GM19438 (cell line): ENCODE measurements around the gene SGMS1.
"Not testable (repeated sequence)": the region's sequence is repeated elsewhere in the genome, so short reads cannot be mapped to it uniquely, and the experiment has no call there.

Source experiments
- ATAC-seq: cut with Tn5 transposase; IDR thresholded peaks from one replicate; pipeline ENCODE4 v1.9.1; 2021; ENCODE audit warnings: low read depth; ENCODE audit not compliant: unreplicated experiment

The SGMS1 gene

DNA sequence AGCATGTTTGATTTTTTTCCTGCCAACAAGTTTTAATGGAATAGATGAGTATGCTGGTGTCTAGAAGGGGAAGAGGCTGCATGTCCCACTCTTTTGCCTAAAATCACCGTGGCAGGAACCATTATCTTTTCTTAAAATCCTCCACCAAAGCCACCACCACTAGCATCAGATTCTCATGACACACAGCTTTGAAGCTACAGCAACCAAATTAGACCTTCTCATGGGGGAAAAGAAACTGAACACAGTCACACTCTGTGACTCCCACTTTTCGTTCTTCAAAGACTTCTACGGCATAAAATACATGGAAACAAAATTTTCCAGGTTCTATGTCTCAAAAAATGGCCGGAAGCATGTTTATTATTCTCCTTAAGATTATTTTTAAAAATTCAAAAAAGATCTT lies 81.8 kb downstream of the SGMS1 start:
- ATAC-seq, result no peak

- ATAC-seq, result no peak
Measured at GRCh38 chr10:50541317-50541716, 82.4 kb downstream of the SGMS1 start.

- ATAC-seq, result no peak
Measured at GRCh38 chr10:50540826-50541122, 83.0 kb downstream of the SGMS1 start.

DNA sequence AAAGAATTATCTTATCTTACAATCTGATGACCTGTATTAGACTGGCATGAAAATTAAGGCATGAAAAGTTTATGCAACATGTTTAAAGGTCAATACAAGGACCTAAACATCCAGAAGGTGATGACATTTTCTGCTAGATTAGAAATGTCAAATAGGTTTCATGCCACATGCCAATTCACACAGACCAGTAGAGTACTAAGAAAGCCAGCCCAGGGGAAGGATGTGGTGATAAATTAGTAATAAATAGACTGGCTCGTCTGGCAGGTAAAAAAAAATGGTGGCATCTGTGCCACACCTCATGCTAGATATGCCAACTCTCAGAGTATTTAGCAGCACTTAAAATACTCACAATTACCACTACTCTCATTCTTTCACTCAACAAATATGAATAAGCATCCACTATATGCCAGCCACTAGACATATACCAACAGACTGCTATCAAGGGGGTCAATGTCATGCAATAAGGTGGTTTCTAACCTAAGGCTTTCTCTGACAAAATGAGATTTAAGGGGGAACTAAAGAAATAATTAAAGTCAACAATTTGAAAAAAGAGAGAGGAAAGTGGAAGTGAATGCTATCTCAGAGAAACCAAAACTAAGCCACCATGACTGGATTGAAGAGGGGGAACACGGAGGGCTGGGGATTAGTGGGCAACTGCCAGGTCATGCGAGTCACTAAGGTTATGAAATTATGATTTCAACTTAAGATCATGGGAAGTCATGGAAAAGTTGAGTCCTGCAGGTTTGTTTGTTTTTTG lies 83.5 kb downstream of the SGMS1 start:
- peak; percentile 60 for ATAC-seq

GRCh38 chr10:50538555-50539398 lies 85.0 kb downstream of the SGMS1 start:
- no peak for ATAC-seq

DNA sequence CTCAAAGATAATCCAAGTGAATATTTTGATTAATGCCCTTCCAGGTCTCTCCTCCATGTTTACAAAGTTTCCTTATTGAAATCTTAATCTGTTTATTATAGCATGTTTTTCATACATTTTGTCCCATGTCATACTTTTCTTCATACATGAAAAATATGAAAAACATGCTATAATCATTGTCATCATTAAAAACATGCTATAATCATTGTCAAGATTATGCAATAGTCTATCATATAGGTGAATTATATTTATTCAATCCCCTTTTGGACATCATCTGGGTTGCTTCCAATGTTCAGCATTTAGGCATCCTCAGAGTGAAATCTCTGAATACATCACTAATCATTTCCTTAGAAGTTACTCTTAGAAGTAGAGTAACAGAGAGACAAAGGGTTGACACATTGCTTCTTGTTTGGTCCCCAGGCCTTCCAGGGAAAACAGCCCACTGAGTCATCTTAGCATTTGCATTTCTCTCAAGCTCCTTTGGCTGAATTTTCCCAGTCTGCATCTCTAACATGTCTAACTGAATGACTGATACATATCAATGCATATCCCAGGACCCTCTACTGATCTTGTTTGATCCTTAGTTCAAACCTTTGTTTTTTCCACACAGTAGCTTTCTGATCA lies 87.0 kb downstream of the SGMS1 start:
- ATAC-seq, result no peak

GRCh38 chr10:50534748-50535376 lies 88.9 kb downstream of the SGMS1 start:
- not testable (repeated sequence) for ATAC-seq

GRCh38 chr10:50533296-50533695 lies 90.5 kb downstream of the SGMS1 start:
- ATAC-seq, result no peak

DNA sequence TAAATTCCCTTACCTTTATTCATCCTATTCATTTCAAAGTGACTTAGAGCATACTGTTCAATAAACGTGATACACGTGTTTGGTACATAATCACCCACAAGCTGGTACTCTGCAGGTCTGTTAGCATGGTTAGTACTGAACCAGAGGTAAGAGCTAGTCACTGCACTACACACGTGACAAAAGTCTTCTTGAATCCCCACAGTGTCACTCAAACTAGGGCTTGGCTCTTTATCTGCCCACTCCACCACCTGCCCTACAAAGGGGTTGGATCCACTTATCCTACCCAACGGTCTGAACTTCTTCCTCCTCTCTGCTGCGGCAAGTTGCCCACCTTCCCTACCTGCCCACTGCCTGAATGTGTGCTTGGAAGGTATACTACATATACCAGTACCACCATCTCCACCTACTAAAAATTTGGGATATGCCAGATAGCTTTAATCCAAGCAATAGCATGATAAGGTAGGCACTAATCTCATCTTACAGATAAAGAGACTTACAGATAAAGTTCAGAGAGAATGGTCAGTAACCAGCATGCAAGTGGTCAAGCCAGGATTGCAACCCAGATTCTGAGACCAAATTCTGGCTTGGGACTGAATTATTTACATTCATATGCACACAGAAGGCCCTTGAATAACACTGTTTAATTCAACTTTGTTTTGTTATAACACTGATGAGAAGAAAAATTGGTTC lies 92.2 kb downstream of the SGMS1 start:
- ATAC-seq, result no peak

DNA sequence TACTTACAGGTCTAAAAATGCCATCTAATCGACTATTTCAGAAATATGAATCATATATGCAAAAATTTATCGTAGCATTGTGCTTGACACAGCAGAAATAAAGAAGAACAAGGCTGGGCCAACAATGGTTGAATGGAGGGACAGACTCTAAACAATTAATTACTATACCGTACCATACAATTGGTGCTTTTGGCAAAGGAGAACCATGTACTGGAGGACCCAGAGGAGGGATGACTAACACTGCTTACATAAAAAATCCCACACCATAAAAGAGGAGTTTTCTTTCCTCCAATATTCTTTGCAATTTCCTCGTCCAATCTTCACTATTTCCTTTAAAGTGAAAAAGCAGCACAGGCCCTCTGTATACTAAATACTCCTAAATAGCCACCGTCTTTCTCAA lies 94.1 kb downstream of the SGMS1 start:
- ATAC-seq, result no peak

GRCh38 chr10:50528206-50528605 lies 95.5 kb downstream of the SGMS1 start:
- ATAC-seq, result no peak

- no peak for ATAC-seq
Measured at GRCh38 chr10:50527442-50528043, 96.2 kb downstream of the SGMS1 start.

DNA sequence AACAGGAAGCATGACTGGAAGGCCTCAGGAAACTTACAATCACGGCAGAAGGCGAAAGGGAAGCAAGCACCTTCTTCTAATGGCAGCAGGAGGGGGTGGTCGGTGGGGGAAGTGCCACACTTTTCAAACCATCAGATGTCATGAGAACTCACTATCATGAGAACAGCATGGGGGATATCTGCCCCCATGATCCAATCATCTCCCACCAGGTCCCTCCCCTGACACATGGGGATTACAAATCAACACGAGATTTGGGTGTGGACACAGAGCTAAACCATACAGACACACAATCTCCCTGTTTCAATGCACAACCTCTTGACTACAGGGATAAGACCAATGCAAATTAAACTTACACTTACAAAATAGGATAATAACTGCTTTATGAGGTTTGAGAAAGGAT lies 97.6 kb downstream of the SGMS1 start:
- ATAC-seq, result no peak

DNA sequence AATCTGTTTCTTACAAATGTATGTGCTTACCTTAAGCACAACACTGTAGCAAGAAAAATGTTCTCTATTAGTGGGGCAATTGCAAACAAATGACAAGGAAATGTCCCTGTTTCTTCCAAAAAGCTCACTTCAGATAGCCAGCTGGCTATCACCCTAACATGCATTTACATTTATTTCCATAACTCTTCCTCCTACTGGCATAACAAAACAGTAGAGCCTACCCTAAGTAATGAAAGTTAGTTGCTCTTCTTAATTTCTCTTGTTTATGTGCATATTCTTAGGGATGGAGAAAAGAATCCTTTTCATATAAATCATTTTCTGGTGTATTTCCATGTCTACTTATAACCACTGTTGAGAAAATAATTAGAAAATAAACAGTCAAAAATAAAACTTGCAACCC lies 100.4 kb downstream of the SGMS1 start:
- ATAC-seq, result no peak

DNA sequence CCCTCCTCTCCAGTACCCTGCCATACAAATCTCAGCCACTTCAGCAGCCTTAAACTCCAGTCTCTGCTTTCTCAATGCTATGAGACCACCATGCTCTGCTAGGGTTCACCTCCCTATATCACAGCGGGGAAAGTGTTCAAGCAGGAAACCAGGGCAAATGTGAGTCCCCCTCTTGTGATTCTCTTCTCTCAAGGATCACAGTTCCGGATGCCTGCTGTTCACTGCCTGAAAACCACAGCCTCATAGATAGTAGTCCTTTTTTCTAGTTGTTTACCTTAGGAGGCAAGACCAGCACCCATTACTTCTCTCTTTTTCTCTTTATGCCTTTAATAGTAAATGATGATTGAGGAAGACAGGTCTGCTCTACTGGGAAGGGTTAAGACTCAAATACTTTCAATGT lies 100.8 kb downstream of the SGMS1 start:
- no peak for ATAC-seq

GRCh38 chr10:50520115-50520514 lies 103.6 kb downstream of the SGMS1 start:
- no peak for ATAC-seq

GRCh38 chr10:50517626-50518025 lies 106.1 kb downstream of the SGMS1 start:
- no peak for ATAC-seq

DNA sequence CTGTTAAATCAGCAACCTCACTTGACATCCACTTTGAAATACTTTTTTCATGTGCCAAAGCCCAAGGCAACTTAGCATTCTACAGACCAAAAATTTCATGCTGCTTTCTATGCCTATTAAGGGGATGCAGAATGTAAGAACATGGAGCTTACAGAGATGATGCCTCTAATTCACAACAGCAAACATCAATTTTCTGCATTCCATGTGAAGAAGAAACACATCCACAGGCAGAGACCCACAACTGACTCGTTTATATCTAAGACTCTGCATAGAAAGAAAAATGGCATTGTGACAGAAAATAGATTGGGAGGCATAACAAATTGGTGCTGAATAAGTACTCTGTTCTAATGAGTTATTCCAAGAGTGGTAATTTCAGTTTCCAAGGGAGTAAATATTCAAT lies 107.6 kb downstream of the SGMS1 start:
- ATAC-seq, result no peak

- ATAC-seq, result no peak
Measured at GRCh38 chr10:50515420-50515819, 108.3 kb downstream of the SGMS1 start.

GRCh38 chr10:50514995-50515394 lies 108.8 kb downstream of the SGMS1 start:
- ATAC-seq, result no peak
